GM18520 (cell line): ENCODE measurements around the gene SATB1.
"Not testable (repeated sequence)": the region's sequence is repeated elsewhere in the genome, so short reads cannot be mapped to it uniquely, and the experiment has no call there.

Experiments
- ATAC-seq: cut with Tn5 transposase; IDR thresholded peaks from one replicate; pipeline ENCODE4 v1.9.1; 2021; ENCODE audit not compliant: unreplicated experiment

The SATB1 gene

DNA sequence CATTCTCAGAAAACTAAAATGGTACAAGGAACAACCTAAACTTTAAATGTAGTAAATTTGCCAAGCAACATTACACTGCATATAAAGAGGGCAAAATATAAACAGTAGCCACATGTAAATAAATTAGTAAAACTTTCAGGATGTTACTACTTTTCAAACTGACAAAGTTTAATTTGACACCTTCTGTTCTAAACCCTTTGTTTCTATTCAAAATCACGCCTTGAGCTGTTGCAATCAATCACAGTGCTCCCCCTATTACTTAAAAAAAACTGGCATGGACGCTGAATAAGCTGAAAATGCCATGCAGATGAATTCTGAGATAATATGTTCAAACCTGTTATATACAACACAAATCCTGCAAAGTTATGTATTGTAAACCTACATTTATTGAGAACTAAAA is 69.3 kb downstream of the SATB1 start:
- no peak for ATAC-seq

DNA sequence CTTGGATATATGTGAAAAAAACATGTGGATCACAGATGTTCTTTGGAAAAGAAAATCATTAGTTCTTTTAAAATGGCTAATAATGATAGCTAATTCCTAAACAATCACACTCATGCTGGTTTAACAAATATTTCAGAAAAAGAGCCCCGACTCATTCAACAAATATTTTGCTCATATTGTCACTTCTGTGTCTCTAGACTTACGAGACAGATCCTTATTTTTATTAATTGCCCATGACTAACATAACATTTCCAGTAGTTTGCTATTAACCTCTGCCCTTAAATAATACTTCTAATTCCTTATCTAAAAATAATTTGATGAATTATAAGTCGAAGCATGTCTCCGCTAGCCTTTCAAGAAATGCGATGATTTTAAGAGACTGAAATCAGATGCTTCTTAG is 70.4 kb downstream of the SATB1 start:
- no peak for ATAC-seq

DNA sequence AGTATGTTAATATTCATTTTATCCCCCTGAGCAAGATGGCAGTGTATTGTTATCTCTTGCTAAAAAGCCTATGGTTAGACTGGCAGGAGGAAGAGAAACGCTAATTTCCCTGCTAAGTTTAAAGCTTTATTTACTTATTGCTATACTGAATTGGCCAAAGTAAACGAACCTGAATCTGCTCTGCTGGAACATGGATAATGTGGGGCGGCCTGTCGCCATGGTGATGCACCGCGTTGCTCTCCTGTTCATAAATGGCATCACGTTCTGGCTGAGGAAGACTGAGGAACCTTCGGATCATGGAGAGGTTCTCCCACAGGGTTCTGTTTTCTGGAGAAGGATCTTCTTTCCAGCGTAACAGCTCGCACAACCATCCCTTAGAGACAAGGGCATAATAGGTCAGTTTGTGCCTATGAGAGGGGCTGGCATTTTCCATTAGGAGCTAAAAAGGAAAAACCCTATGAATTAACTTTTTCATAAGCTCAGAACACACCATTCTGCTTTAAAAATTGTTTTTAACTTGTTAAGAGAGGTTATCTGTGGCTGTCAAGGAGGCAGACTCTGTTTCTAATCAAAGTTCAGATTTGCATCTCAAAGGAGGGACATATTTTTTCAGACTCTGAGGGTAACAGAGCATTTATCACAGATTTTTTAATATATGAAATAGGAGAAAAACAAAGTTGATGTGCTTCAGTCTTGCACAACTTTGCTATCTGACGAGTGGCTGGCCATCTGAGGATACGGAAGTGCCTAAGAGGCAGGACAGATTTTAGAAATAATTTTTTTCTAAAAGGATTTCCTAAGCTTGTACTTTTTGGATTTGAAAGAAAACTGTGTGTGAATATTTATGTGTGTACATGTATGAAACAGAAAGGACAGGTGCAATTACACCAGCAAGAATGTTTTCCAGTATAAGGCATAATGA is 73.1 kb downstream of the SATB1 start:
- ATAC-seq = no peak

DNA sequence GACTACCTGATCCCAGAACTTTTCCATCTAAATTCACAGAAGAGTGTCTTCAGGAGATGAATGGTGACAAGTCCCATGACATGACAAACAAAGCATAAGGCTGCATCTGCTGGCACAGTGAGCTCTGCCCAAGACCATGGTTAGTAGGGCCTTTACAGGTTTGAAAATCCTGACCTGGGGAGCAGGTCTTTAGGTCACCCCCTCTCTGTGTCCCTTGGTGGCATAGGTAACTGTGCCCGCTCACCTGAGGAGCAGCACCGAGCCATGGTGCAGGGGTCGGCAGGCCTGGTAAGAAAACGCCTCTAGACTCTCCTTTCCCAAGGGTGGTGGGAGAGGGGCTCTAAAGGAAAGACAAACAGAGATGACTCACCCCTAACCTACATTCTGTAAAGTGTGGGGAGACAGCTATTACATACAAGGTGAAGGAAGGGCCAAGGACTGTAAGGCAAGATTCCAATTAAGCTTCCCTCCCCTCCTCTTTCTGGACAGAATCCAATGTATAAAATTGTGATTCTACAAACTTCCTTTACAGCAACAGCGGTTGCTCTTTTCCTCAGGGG is 74.0 kb downstream of the SATB1 start:
- ATAC-seq = no peak

DNA sequence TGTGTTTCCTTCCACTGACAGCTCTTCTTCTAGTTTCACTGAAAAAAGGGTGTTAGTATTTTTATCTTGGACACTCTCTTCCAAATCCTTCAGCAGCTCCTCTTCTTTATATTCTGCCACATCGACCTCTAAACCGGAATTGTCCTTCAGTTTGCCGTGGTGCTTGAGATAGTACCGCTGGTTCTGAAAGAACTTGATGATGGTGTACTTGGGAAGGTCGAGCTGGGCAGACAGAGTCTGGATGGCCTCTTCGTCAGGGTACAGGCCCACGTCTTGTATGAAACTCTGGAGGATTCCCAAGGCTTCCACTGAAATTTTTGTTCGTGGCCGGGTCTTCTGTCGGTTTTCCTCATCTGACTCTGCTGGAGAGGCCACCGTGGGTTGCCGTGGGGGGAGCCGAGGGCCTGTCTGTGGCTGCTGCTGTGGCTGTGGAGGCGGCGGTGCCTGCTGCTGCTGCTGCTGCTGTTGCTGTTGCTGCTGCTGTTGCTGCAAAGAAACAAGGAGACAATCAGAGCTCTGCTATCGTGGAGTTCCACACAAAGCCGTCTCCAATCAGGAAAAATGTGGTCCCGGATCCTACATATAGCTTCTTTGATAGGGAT is 75.8 kb downstream of the SATB1 start:
- ATAC-seq = no peak

DNA sequence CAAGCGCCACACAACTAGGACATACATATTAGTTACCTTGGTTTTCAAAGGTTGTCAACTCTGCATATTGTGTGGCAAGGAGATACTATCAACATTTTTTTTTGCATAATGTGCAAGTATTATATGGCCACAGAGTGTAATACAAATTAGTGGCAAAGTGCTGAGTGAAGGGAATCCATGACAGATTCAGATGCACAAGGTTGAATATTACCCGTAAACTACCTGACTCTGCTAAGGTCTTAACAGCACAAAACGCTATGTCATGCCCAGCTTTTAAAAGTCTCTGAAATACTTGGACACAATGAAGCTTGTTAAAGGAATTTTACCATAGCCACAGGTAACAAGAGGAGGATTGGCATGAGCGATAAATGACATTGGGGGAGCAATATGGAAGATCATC is 79.0 kb downstream of the SATB1 start:
- ATAC-seq = no peak

DNA sequence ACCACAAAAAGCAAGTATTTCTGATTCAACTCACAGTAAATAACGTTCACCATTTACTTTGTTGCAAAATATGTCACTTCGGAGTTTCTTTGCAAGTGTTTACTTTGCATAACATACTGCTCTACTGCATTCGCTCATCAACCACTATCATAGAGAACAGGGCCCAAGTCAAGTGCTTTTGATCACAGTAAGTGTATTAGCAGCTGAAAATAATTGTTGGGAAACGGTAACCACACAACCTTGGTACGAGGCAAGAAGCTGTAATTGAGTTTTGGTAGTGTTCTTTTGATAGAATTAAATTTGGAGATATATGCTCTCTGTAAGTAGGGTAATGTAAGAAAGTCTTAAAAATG is 80.1 kb downstream of the SATB1 start:
- no peak for ATAC-seq

DNA sequence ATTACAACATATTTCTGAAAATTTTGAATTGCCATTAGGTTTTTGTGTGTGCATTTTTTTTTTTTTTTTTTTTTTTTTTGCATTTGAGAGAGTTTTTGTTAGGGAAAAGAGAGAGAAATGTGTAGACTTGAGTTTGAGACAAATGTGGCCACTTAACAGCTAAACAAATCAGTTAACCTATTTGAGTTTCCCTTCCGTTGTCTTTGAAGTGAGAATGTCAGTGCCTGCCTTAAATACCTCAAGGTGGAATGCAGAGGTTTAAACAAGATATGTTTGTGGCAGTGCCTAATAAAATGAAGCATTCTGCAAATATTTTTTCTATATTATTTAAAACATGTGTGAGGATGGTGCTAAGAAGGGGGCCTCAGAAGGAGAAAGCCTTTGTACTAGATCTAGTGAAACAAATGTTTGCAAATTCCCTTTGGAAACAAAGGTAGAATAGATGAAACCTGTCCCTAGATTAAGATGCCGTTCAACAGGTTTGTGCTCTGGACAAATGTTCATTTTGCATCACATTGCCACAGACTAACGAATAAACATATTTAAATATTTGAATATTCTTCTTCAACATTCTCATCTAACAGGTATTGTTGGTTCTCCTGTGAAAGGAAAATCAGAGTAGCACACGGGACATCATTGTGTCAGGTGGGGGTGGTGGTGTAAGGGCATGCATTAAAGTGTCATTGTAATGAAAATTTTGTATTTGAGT is 80.7 kb downstream of the SATB1 start:
- ATAC-seq = no peak

DNA sequence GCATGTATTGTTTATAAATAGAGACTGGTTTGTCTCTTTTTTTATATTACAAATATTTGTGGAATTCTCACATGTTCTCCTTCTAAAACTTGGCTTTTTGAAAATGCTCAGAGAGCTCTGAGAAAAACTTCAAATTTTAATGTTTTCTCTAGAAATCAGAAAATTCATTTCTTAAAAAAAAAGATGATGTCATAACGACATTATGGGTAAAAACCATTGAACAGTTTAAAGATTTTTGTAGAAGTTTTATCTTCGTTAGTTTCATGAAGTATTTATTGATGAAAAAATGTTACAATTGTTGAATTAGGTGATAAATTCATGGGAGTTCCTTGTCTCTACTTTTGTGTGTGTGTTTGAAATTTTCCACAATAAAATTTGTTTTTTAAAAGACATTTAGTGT is 81.3 kb downstream of the SATB1 start:
- ATAC-seq = no peak

DNA sequence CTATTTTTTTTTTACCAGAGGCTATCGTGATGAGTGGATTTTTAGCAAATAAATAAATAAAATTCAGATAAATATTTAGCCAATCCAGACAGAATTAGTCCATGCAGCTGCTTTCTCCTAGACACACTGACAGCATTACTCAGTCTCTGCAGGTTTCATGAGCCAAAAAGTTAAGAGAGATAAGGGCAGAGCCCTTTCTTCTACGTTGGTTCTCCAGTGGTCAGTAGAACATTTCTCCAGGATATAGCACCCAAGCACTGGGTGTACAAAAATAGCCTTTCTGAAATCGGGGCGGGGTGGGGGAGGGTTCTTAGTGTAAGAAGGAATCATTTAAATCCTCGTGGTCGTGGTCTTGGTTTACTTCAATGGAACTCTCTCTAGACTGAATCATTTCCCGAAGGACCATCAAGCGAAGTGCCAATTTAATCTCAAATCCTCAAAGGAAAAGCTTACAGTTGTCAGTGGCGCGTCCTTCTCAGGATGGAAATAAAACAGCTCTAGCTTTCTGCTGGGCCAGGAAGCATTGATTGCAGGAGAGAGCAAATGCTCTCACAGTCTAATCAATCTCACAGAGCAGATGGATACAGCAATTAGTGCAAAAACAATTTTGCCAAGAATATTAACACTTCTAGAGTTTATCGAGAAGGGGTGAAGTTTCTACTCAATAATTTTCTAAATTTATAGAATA is 86.2 kb downstream of the SATB1 start:
- no peak for ATAC-seq

DNA sequence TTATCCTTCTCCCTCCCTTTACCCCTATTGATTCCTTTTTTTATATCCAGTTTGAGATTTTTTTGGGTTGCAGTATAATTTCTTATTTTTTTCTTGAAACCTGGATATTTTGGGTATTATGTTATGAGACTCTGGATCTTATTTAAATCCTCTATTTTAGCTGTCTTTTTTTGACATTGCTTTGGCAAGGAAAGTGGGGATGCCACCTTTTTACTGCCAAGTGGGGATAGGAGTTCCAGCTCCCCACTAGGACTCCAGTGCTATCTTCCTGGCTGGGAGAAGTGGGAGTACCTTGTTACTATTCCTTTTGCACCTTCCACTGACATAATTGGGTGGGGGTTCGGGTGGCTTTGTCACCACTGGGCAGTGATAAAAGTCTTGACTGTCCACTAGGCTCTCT is 87.9 kb downstream of the SATB1 start:
- ATAC-seq = no peak

DNA sequence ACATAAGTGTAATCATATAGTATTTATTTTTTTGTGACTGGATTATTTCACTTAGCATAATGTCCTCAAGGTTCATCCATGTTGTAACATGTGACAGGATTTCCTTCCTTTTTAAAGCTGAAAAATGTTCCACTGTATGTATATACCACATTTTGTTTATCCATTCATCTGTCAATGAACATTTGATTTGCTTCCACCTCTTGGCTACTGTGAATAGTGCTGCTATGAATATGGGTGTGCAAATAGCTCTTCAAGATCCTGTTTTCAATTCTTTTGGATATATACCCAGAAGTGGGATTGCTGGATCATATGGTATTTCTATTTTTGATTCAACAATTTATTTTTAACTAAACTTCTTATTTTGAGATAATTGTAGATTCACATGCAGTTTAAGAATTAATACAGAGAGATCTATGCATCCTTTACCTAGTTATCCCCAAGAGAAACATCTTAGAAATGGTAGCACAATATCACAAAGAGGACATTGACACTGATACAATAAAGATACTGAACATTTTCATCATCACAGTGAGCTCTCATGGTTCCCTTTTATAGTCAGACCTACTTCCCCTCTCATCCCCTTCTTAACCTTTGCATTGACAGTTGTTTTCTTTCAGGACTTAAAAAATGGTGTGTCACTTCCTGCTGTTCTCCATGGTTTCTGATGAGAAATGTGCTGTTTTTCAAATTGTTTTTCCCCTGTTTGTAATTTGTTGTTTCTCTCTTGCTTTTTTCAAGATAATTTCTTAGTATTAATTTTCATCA is 90.1 kb downstream of the SATB1 start:
- no peak for ATAC-seq

DNA sequence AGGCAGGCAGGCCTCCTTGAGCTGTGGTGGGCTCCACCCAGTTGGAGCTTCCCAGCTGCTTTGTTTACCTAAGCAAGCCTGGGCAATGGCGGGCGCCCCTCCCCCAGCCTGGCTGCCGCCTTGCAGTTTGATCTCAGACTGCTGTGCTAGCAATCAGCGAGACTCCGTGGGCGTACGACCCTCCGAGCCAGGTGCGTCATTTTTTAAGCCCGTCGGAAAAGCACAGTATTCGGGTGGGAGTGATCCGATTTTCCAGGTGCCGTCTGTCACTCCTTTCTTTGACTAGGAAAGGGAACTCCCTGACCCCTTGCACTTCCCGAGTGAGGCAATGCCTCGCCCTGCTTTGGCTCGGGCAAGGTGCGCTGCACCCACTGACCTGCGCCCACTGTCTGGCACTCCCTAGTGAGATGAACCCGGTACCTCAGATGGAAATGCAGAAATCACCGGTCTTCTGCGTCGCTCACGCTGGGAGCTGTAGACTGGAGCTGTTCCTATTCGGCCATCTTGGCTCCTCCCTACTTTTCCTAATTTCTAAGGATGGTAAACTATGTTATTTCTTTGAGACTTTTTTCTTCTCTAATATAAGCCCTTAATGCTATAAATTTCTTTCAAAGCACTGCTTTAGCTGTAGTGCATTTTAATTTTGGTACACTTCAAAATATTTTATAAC is 94.2 kb downstream of the SATB1 start:
- not testable (repeated sequence) for ATAC-seq

DNA sequence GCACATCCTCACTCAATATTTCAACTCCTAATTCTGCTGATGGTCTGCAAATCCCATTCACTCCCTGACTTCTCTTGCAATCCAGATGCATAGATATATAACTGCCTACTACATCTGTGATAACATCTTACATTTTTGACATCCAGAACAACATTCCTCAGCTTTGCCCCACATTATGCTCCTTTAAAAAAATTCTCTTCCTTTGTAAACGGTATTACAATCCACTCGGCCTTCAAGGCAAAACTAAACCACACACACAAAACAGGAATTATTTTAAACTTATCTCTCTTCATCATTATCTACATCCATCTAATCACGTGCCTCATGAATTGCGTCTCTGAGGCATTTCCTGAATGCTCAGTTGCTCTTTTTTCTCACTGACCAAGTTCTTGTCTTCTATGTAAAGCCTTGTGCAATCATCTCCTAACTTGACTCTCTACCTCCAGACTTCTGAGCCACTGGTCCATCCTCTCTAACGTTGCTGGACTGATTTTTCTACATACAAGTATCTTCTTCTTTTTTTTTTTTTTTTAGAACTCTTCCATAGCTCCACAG is 117.0 kb downstream of the SATB1 start:
- no peak for ATAC-seq

DNA sequence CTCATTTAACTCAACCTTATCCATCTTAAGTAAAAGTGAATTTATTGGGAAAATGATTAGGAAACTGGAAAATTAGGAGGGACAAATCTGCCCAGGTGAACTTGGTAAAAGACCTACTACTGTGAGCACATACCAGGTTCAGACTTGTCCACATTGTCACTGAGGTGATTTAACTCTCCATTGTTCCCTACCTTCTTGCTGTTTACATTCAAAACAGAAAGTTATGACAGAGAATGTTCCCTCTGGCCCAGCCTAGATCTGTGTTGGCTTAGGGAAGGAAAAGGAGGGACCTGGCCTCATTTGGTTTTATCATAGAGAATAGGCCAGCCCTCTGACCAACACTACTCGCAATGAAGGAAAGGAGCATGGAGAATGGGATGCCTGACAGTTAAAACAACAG is 117.6 kb downstream of the SATB1 start:
- no peak for ATAC-seq

DNA sequence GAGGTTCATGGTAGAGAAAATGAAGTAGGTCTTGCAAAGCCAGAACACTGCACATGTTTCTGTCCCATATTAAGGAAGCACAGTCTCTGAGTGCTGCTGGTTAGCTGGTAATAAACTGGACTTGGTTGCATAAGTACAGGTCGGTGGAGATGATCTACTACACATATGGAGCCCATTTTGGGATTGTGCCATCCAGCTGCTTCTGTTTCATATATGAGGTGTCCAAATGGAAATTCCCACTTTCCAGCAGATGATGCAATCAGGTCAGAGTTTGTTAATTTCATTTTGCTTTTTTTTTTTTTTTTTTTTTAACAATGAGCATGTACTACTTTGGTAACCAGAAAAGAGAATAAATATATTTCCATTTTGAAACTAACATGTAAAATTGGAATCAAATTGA is 122.6 kb downstream of the SATB1 start:
- no peak for ATAC-seq

DNA sequence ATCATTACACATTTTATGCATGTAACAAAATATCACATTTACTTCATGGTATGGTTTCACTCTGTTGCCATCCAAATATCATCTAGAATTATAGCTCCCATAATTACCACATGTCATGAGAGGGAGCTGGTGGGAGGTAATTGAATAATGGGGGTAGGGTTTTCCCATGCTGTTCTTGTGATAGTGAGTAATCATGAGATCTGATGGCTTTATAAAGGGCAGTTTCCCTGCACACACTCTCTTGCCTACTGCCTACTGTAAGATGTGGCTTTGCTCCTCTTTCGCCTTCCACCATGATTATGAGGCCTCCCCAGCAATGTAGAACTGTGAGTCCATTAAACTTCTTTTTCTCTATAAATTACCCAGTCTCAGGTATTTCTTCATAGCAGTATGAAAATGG is 123.4 kb downstream of the SATB1 start:
- no peak for ATAC-seq

DNA sequence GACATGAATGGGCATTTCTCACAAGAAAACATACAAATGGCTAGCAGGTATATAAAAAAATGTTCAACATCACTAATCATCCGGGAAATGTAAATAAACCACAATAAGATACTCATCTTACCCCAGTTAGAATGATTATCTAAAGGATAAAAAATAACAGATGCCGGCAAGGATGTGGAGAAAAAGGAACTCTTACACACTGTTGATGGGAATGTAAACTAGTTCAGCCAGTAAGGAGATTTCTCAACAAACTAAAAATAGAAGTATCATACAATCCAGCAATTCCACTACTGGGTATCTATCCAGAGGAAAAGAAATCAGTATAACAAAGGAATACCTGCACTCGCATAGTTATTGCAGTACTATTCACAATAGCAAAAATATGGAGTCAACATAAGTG is 124.2 kb downstream of the SATB1 start:
- ATAC-seq = no peak

DNA sequence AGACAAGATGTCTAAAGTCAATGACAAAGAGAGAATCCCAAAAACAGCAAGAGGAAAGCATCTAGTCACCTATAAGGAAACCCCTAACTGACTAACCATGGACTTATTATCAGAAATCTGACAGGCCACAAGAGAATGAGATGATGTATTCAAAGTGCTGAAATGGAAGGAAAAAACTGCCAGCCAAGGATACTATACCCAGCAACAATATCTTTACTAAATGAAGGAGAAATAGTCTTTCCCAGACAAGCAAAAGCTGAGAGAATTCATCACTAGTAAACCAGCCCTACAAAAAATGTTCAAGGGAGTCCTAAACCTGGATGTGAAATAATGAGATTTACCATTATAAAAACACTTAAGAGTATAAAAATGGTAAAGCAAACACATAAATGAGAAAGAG is 128.0 kb downstream of the SATB1 start:
- ATAC-seq = no peak
